Fibroblast of pulmonary artery (primary cell): ENCODE measurements around the gene SLC38A11.

Experiments used
- DNase-seq: peaks from one replicate; pipeline ENCODE4 v3.0.0-alpha.2; 2010; ENCODE audit warnings: low read depth
- H3K4me3 ChIP-seq: replicated peaks from 2 replicates; pipeline ENCODE4 v1.5.1; 2011; ENCODE audit warnings: low read depth, mild to moderate bottlenecking, control low read depth, low read length, moderate library complexity
- TF ChIP-seq, protein P1 (sequence below): IDR thresholded peaks from 2 replicates; pipeline ENCODE4 v1.5.1; 2011; ENCODE audit warnings: mild to moderate bottlenecking, control low read depth, low read length, inconsistent platforms; ENCODE audit errors: missing control alignments

The SLC38A11 gene

GRCh38 chr2:164972216-164972615, 16.9 kb upstream of the SLC38A11 start:
- DNase-seq, result no peak
- H3K4me3 ChIP-seq, result no peak overlapping the region
- TF ChIP-seq, protein P1, sequence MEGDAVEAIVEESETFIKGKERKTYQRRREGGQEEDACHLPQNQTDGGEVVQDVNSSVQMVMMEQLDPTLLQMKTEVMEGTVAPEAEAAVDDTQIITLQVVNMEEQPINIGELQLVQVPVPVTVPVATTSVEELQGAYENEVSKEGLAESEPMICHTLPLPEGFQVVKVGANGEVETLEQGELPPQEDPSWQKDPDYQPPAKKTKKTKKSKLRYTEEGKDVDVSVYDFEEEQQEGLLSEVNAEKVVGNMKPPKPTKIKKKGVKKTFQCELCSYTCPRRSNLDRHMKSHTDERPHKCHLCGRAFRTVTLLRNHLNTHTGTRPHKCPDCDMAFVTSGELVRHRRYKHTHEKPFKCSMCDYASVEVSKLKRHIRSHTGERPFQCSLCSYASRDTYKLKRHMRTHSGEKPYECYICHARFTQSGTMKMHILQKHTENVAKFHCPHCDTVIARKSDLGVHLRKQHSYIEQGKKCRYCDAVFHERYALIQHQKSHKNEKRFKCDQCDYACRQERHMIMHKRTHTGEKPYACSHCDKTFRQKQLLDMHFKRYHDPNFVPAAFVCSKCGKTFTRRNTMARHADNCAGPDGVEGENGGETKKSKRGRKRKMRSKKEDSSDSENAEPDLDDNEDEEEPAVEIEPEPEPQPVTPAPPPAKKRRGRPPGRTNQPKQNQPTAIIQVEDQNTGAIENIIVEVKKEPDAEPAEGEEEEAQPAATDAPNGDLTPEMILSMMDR, result no peak

DNA sequence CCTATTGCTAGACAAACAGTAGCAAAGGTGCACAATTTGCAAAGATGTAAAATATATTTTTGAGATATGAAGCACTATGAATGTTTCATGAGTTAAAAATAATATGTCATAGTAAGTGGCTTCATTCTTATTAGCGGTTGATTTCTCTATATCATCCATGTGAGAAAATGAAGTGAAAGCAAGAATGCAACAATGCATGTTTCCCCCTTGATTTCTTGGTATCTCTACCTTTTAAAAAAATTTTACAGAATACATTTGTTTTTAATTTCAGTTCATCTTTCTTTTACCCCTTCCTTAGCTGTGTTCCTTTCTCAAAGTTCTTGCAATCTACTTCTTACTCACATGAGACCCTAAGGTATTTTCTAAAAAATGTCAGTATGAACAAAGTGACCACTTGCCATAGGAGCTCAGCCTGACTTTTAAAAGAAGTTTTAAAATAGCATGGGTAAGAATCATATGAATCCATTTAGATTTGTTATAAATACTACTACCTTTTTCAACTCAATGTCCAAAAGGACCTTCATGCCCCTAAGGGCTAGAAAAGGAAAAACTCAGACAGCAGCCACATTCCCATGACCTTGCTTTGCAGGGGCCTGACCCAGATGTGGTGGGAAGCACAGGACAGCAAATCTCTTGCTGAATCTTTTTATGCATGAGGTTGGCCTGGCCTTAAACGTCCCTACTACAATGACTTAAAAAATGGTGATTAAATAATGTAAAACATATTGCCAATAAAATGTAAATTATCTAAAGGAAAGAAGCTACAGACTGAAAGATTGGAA, 14.8 kb upstream of the SLC38A11 start:
- H3K4me3 ChIP-seq, result no peak overlapping the region
- no peak for DNase-seq
- TF ChIP-seq, protein P1, result no peak

GRCh38 chr2:164967781-164968228, 12.5 kb upstream of the SLC38A11 start:
- H3K4me3 ChIP-seq, result no peak overlapping the region
- TF ChIP-seq, protein P1, result no peak
- peak; percentile 69 for DNase-seq

- H3K4me3 ChIP-seq, result no peak overlapping the region
- TF ChIP-seq, protein P1, result no peak
- no peak for DNase-seq
These were observed 12.0 kb upstream of the SLC38A11 start for GRCh38 chr2:164967361-164967760.

DNA sequence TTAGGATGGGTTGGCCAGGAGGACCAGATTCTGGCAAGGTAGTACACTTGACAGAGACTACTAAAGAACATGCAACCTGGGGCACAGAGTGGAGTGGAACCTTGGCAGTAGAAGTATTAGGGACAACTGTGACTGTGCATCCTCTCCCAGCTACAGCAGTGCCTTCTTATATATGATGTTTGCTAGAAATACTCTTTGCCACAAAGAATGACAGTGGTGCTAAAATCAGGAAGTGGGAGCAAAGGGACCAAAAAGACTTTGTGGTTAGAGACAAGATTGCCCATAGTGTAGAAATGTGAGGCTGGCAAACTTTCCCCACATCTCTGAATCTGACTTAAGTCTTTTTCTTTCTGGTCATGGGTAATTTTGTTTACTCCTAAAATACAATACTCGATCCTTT, 9.4 kb upstream of the SLC38A11 start:
- TF ChIP-seq, protein P1, result no peak
- DNase-seq, result no peak
- H3K4me3 ChIP-seq, result no peak overlapping the region

DNA sequence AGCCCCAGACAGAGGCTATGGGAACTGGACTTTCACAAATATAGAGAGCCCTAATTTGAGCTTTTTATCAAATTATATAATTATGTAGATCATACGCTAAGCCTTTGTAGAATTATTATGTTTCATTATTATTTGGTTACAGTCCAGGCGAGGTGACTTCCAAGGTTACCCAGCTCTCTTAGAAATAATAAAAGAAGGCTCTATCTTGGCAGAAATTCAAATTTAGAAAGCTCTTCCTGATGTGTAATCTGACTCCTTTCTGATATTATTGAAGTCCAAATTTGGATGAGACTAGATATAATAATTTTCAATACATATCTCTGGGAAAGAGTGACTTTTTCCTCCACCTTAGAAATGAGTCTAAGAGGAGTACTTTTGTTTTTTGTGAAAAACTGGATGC, 4.8 kb upstream of the SLC38A11 start:
- DNase-seq, result no peak
- TF ChIP-seq, protein P1, result no peak
- H3K4me3 ChIP-seq, result no peak overlapping the region

- TF ChIP-seq, protein P1, result no peak
- no peak overlapping the region for H3K4me3 ChIP-seq
- DNase-seq, result no peak
These were observed 1.1 kb downstream of the SLC38A11 start for GRCh38 chr2:164954186-164954585.
